ENCODE data around the gene FBXW11.

GRCh38 chr5:171840066-171840465 lies 166.4 kb downstream of the FBXW11 start:
- TF ChIP-seq ETV6 (CRISPR knock-in tag; IDR thresholded peaks at IDR 0.05) (no peak), NR1H2 (CRISPR knock-in tag; IDR thresholded peaks at IDR 0.05) (no peak), GABPB1 (CRISPR knock-in tag; IDR thresholded peaks at IDR 0.05) (no peak), PRDM15 (CRISPR knock-in tag; IDR thresholded peaks at IDR 0.05) (no peak), ZNF138 (CRISPR knock-in tag; conservative IDR thresholded peaks at IDR 0.05) (no peak)
- TF ChIP-seq, protein P1, sequence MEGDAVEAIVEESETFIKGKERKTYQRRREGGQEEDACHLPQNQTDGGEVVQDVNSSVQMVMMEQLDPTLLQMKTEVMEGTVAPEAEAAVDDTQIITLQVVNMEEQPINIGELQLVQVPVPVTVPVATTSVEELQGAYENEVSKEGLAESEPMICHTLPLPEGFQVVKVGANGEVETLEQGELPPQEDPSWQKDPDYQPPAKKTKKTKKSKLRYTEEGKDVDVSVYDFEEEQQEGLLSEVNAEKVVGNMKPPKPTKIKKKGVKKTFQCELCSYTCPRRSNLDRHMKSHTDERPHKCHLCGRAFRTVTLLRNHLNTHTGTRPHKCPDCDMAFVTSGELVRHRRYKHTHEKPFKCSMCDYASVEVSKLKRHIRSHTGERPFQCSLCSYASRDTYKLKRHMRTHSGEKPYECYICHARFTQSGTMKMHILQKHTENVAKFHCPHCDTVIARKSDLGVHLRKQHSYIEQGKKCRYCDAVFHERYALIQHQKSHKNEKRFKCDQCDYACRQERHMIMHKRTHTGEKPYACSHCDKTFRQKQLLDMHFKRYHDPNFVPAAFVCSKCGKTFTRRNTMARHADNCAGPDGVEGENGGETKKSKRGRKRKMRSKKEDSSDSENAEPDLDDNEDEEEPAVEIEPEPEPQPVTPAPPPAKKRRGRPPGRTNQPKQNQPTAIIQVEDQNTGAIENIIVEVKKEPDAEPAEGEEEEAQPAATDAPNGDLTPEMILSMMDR (IDR thresholded peaks at IDR 0.05), result no peak
- TF ChIP-seq, protein P2, sequence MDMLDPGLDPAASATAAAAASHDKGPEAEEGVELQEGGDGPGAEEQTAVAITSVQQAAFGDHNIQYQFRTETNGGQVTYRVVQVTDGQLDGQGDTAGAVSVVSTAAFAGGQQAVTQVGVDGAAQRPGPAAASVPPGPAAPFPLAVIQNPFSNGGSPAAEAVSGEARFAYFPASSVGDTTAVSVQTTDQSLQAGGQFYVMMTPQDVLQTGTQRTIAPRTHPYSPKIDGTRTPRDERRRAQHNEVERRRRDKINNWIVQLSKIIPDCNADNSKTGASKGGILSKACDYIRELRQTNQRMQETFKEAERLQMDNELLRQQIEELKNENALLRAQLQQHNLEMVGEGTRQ (CRISPR knock-in tag; IDR thresholded peaks at IDR 0.05), result peak; percentile 82
- TF ChIP-seq, protein P3, sequence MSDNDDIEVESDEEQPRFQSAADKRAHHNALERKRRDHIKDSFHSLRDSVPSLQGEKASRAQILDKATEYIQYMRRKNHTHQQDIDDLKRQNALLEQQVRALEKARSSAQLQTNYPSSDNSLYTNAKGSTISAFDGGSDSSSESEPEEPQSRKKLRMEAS (CRISPR knock-in tag; IDR thresholded peaks at IDR 0.05), result no peak
